Measurements from ENCODE around the gene AADACL2.

DNA sequence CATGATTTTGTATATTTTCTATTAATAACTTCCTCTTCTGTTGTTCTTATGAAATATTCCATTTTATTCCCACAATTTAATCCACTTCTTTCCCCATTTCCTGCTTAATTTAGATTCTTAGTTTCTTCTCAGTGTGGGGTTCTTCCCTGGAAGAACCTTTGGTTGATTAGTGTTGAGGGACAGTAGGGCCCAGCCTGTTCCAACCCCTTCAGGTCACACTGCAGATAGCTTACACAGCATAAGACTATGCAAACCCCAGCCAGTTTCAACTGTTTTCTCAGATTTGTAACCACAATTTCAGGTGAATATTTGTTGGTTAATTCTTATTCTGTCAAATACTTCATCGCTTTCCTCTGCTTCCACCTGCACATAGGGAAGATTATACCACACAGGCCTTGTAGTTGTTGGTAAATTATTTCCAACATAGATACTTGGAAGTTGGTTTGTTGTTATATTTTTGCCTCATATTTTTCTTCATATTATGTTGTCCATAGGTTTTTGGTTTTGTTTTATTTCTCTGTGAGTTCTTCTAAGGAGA is 34.7 kb downstream of the AADACL2 start:
- TF ChIP-seq, protein P1, sequence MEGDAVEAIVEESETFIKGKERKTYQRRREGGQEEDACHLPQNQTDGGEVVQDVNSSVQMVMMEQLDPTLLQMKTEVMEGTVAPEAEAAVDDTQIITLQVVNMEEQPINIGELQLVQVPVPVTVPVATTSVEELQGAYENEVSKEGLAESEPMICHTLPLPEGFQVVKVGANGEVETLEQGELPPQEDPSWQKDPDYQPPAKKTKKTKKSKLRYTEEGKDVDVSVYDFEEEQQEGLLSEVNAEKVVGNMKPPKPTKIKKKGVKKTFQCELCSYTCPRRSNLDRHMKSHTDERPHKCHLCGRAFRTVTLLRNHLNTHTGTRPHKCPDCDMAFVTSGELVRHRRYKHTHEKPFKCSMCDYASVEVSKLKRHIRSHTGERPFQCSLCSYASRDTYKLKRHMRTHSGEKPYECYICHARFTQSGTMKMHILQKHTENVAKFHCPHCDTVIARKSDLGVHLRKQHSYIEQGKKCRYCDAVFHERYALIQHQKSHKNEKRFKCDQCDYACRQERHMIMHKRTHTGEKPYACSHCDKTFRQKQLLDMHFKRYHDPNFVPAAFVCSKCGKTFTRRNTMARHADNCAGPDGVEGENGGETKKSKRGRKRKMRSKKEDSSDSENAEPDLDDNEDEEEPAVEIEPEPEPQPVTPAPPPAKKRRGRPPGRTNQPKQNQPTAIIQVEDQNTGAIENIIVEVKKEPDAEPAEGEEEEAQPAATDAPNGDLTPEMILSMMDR (conservative IDR thresholded peaks at IDR 0.05): no peak
- TF ChIP-seq ZFX (IDR thresholded peaks at IDR 0.05): no peak

Measured in C4-2B (cell line).